Upper lobe of left lung (tissue), 4 donors: ENCODE data around the gene STXBP6.

Experiments
- EP300 ChIP-seq, 4 donors: sonication (generic); formaldehyde crosslinking; IDR thresholded peaks; one replicate each; pipeline ENCODE4 v1.5.1; 2017; ENCODE audit warnings: antibody characterized with exemption in 4 of 4, control low read depth in 2 of 4
- POLR2A ChIP-seq, 4 donors: fragments of 450-650 bp; IDR thresholded peaks; one replicate each; pipeline ENCODE4 v1.5.1; 2016 to 2017; ENCODE audit warnings: antibody characterized with exemption in 4 of 4, mild to moderate bottlenecking in 2 of 4
- POLR2AphosphoS5 ChIP-seq, 2 donors: sonication (generic); formaldehyde crosslinking; IDR thresholded peaks; one replicate each; pipeline ENCODE4 v1.5.1; 2017; ENCODE audit warnings: antibody characterized with exemption in 2 of 2
- TF ChIP-seq, protein P1 (sequence below), 6 experiments: fragments of 450-650 bp in 4 of 6; fragments of 200-600 bp in 2 of 6; sonication (generic) in 2 of 6; IDR thresholded peaks; one replicate each; pipeline ENCODE4 v1.5.1; 2016 to 2019; ENCODE audit warnings: antibody characterized with exemption in 6 of 6

DNA sequence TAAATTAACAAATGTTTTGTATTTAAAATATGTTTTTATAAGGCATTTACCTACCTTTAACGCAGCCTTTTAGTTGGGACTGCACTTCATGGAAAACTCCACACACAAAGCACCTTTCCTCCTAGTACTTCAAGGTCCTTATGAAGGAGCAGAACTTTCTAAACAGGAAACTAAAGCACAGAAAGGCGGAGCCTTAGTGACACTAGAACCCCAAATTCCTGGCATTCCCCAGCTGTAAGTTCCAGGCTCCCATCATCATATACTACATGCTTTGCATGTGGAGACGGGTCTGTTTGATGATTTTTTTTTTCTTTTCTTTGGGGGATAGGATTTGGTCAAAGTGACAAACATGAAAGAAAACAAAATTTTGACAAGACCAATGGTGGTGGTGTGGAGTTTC lies 39.5 kb downstream of the STXBP6 start:
- TF ChIP-seq EP300 (IDR thresholded peaks at IDR 0.05) (no peak), POLR2AphosphoS5 (IDR thresholded peaks at IDR 0.05) (no peak), POLR2A (IDR thresholded peaks at IDR 0.05) (no peak)
- TF ChIP-seq, protein P1, sequence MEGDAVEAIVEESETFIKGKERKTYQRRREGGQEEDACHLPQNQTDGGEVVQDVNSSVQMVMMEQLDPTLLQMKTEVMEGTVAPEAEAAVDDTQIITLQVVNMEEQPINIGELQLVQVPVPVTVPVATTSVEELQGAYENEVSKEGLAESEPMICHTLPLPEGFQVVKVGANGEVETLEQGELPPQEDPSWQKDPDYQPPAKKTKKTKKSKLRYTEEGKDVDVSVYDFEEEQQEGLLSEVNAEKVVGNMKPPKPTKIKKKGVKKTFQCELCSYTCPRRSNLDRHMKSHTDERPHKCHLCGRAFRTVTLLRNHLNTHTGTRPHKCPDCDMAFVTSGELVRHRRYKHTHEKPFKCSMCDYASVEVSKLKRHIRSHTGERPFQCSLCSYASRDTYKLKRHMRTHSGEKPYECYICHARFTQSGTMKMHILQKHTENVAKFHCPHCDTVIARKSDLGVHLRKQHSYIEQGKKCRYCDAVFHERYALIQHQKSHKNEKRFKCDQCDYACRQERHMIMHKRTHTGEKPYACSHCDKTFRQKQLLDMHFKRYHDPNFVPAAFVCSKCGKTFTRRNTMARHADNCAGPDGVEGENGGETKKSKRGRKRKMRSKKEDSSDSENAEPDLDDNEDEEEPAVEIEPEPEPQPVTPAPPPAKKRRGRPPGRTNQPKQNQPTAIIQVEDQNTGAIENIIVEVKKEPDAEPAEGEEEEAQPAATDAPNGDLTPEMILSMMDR (IDR thresholded peaks at IDR 0.05): no peak
